Measurements from ENCODE around the gene ARHGEF40. TPM values are rescaled to one million over a fixed set of nuclear protein-coding genes. Genes with fewer than 3 reads are reported as not detected.

The ARHGEF40 gene
- 10 to 100 TPM; 18.6 to 37.6 (median 26.8) TPM for total RNA-seq

GRCh38 chr14:21070083-21070609 is at the start of gene ARHGEF40:
Gene ARHGEF40, plus strand, starts transcription at chr14:21070304. Its CDS starts 93 bp downstream, at chr14:21070397.
- H3K4me3 ChIP-seq: peak within 1 kb of the TSS; percentile 66 to 78
- H3K9me3 ChIP-seq: no peaks in the 10 kb centered on the region
- 0% methylated on average over 5 to 9 of the region's 63 CpGs for WGBS, 2 donors (ENCODE audit: low coverage in 1 of 2)
- peak; percentile 38 to 44 for TF ChIP-seq POLR2A (IDR thresholded peaks at IDR 0.05)
- TF ChIP-seq POLR2AphosphoS5 (IDR thresholded peaks at IDR 0.05): no peak
- no peak for TF ChIP-seq CTCF (IDR thresholded peaks at IDR 0.05)
- TF ChIP-seq EP300 (IDR thresholded peaks at IDR 0.05): no peak
- peaks cover 0 to 24% of the 10 kb centered on the region in 2 donors for H3K36me3 ChIP-seq
- peak within 1 kb of the TSS; percentile 30 to 93 (median 88) for H3K27ac ChIP-seq
- no peaks in the 10 kb centered on the region for H3K27me3 ChIP-seq
- H3K4me1 ChIP-seq: peaks cover 0 to 47% (median 22%) of the 10 kb centered on the region in 3 donors
- peak; percentile 70 for ATAC-seq

GRCh38 chr14:21020977-21021545 is 49.0 kb upstream of the ARHGEF40 start:
- peaks cover 0 to 80% (median 15%) of the 10 kb centered on the region in 3 donors for H3K4me1 ChIP-seq
- no peak for ATAC-seq
- 69 to 86% methylated on average over 5 of the region's 5 CpGs for WGBS, 2 donors (ENCODE audit: low coverage in 1 of 2)
- H3K27me3 ChIP-seq: no peaks in the 10 kb centered on the region
- H3K9me3 ChIP-seq: no peaks in the 10 kb centered on the region
- peaks cover 0 to 64% of the 10 kb centered on the region in 2 donors for H3K36me3 ChIP-seq
- TF ChIP-seq EP300 (IDR thresholded peaks at IDR 0.05) (no peak), CTCF (IDR thresholded peaks at IDR 0.05) (no peak), POLR2AphosphoS5 (IDR thresholded peaks at IDR 0.05) (no peak), POLR2A (IDR thresholded peaks at IDR 0.05) (no peak)
- peak overlapping the region in 1 of 4 donors; percentile 91 for H3K27ac ChIP-seq
- no peak overlapping the region for H3K4me3 ChIP-seq

GRCh38 chr14:21022686-21023085 is 47.4 kb upstream of the ARHGEF40 start:
- H3K27me3 ChIP-seq: no peaks in the 10 kb centered on the region
- ATAC-seq: no peak
- peaks cover 0 to 48% of the 10 kb centered on the region in 2 donors for H3K36me3 ChIP-seq
- peak overlapping the region in 1 of 2 donors; percentile 74 for H3K4me3 ChIP-seq
- H3K9me3 ChIP-seq: no peaks in the 10 kb centered on the region
- peak overlapping the region in 3 of 4 donors; percentile 91 to 95 (median 94) for H3K27ac ChIP-seq
- peaks cover 0 to 82% (median 17%) of the 10 kb centered on the region in 3 donors for H3K4me1 ChIP-seq
- WGBS, 2 donors (ENCODE audit: low coverage in 1 of 2): 54 to 83% methylated on average over 3 to 5 of the region's 5 CpGs
- no peak for TF ChIP-seq POLR2A (IDR thresholded peaks at IDR 0.05)
- no peak for TF ChIP-seq POLR2AphosphoS5 (IDR thresholded peaks at IDR 0.05)
- TF ChIP-seq EP300 (IDR thresholded peaks at IDR 0.05): no peak
- no peak for TF ChIP-seq CTCF (IDR thresholded peaks at IDR 0.05)

- H3K4me1 ChIP-seq: peaks cover 0 to 79% (median 17%) of the 10 kb centered on the region in 3 donors
- WGBS, 2 donors (ENCODE audit: low coverage in 1 of 2): 33 to 43% methylated on average over 1 to 5 of the region's 7 CpGs
- ATAC-seq: no peak
Measured at GRCh38 chr14:21023174-21023573, 46.9 kb upstream of the ARHGEF40 start.

More at GRCh38 chr14:21023174-21023573, 46.9 kb upstream of the ARHGEF40 start:
- Histone ChIP-seq H3K4me3 (peak overlapping the region; percentile 74 to 77), H3K27ac (peak overlapping the region; percentile 78 to 95 (median 92)), H3K27me3 (no peaks in the 10 kb centered on the region), H3K9me3 (no peaks in the 10 kb centered on the region), H3K36me3 (peaks cover 0 to 43% of the 10 kb centered on the region in 2 donors)
- TF ChIP-seq POLR2AphosphoS5 (IDR thresholded peaks at IDR 0.05) (no peak), CTCF (IDR thresholded peaks at IDR 0.05) (no peak), POLR2A (IDR thresholded peaks at IDR 0.05) (no peak), EP300 (IDR thresholded peaks at IDR 0.05) (no peak)

Measured in gastroesophageal sphincter (tissue), 4 donors.